OCI-LY3 (cell line): ENCODE results near the gene TIMP4.

Experiments
- H2AFZ ChIP-seq: fragments of 200-600, 300-600 bp; shearing (Covaris generic); 2 replicates; pipeline ENCODE4 v1.6.0; 2014; ENCODE audit warnings: antibody characterized with exemption, low read depth, low read length
- H3K27ac ChIP-seq: fragments of 200-600, 300-600 bp; sonication (generic); 2 replicates; pipeline ENCODE4 v1.5.1; 2014; ENCODE audit warnings: mild to moderate bottlenecking, low read length, moderate library complexity, mixed read lengths
- H3K27me3 ChIP-seq: fragments of 200-600, 300-600 bp; sonication (generic); 2 replicates; pipeline ENCODE4 v1.6.1; 2014; ENCODE audit warnings: low read depth, low read length, mixed read lengths
- H3K36me3 ChIP-seq: fragments of 200-600, 300-600 bp; sonication (generic); replicated peaks from 2 replicates; pipeline ENCODE3; 2014; ENCODE audit warnings: low read depth, low read length, mixed read lengths
- H3K4me1 ChIP-seq: fragments of 300-600, 200-600 bp; sonication (generic); 2 replicates; pipeline ENCODE4 v1.6.1; 2014; ENCODE audit warnings: low read length, mixed read lengths
- H3K4me2 ChIP-seq: fragments of 200-600, 300-600 bp; sonication (generic); 2 replicates; pipeline ENCODE4 v1.6.1; 2014; ENCODE audit warnings: low read length, mixed read lengths
- H3K4me3 ChIP-seq: fragments of 300-600, 200-600 bp; sonication (generic); 2 replicates; pipeline ENCODE4 v1.5.1; 2014; ENCODE audit warnings: antibody characterized with exemption, mild to moderate bottlenecking, low read length, moderate library complexity
- H3K79me2 ChIP-seq: fragments of 300-600, 200-600 bp; shearing (Covaris generic); 2 replicates; pipeline ENCODE4 v1.6.1; 2014; ENCODE audit warnings: mild to moderate bottlenecking, low read length, mixed read lengths
- H3K9ac ChIP-seq: fragments of 300-600, 200-600 bp; shearing (Covaris generic); 2 replicates; pipeline ENCODE4 v1.6.0; 2014; ENCODE audit warnings: mild to moderate bottlenecking, low read length, moderate library complexity
- H3K9me3 ChIP-seq: fragments of 200-600, 300-600 bp; shearing (Covaris generic); 2 replicates; pipeline ENCODE4 v1.6.1; 2014; ENCODE audit warnings: low read length, mixed read lengths; ENCODE audit not compliant: insufficient read depth
- H4K20me1 ChIP-seq: fragments of 200-600, 300-600 bp; sonication (generic); 2 replicates; pipeline ENCODE4 v1.6.1; 2016; ENCODE audit warnings: low read length, mixed read lengths; ENCODE audit not compliant: insufficient read depth
- EZH2phosphoT487 ChIP-seq: fragments of 200-600 bp; shearing (Covaris generic); IDR thresholded peaks from 2 replicates; pipeline ENCODE4 v1.6.1; 2018; ENCODE audit warnings: antibody characterized with exemption, mixed run types, low read depth
- TF ChIP-seq, protein P1 (sequence below): fragments of 200-600, 300-600 bp; sonication (generic); IDR thresholded peaks from 2 replicates; pipeline ENCODE4 v1.5.1; 2014; ENCODE audit warnings: antibody characterized with exemption, low read length, low read depth

TIMP4 gene

DNA sequence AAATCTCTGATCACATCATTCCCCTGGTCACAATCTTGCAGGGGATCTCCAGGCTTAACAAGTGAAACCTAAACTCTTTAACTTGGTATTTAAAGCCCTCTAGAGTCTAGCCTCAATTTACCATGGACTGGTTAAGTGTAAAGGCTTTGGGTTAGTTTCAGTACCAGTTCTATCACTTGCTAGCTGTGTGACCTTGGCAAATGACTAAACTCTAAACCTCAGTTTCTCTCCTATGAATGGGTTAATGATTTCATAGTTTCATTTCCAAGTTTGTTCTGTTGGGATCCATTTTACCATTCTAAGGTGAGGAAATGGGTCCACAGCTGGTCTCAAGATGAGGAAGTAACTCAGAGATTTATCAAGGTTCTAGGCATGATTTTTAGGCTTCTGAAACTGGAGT, 38.8 kb upstream of the TIMP4 start:
- no peak overlapping the region for H3K9ac ChIP-seq
- TF ChIP-seq, protein P1, sequence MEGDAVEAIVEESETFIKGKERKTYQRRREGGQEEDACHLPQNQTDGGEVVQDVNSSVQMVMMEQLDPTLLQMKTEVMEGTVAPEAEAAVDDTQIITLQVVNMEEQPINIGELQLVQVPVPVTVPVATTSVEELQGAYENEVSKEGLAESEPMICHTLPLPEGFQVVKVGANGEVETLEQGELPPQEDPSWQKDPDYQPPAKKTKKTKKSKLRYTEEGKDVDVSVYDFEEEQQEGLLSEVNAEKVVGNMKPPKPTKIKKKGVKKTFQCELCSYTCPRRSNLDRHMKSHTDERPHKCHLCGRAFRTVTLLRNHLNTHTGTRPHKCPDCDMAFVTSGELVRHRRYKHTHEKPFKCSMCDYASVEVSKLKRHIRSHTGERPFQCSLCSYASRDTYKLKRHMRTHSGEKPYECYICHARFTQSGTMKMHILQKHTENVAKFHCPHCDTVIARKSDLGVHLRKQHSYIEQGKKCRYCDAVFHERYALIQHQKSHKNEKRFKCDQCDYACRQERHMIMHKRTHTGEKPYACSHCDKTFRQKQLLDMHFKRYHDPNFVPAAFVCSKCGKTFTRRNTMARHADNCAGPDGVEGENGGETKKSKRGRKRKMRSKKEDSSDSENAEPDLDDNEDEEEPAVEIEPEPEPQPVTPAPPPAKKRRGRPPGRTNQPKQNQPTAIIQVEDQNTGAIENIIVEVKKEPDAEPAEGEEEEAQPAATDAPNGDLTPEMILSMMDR, result no peak
- no peak for TF ChIP-seq EZH2phosphoT487
- H2AFZ ChIP-seq, result no peak overlapping the region
- no peaks in the 10 kb centered on the region for H3K79me2 ChIP-seq
- H4K20me1 ChIP-seq, result no peaks in the 10 kb centered on the region
- H3K36me3 ChIP-seq, result no peaks in the 10 kb centered on the region
- H3K27ac ChIP-seq, result no peak overlapping the region
- H3K4me2 ChIP-seq, result peak overlapping the region; percentile 31
- peaks cover 51% of the 10 kb centered on the region for H3K4me1 ChIP-seq
- H3K9me3 ChIP-seq, result no peaks in the 10 kb centered on the region
- H3K27me3 ChIP-seq, result peaks cover 10% of the 10 kb centered on the region; the same call in 1 of the 2 replicates
- no peak overlapping the region for H3K4me3 ChIP-seq

DNA sequence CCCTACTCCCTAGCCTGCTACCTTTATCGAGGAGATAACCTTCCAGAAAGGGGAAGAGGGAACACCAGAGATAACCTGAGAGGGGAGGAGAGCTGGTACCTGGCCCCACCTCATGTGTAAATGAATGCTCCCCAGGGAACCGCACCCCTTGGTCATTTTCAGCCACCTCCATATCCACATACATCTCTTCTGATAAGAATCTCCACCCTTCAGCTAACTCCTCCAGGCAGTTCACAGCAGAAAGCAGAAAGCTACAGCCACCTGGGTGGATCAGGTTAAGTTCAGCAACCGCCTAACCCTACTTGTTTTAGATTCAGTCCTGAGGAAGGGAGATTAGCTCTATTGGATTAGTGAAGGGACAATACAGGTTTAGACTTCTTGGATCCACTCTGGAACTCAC, 38.0 kb upstream of the TIMP4 start:
- no peaks in the 10 kb centered on the region for H3K79me2 ChIP-seq
- no peak overlapping the region for H3K4me3 ChIP-seq
- no peak overlapping the region for H3K27ac ChIP-seq
- no peak overlapping the region for H3K9ac ChIP-seq
- H3K4me2 ChIP-seq, result peak overlapping the region; percentile 31; the same call in 1 of the 2 replicates
- no peak overlapping the region for H2AFZ ChIP-seq
- H3K9me3 ChIP-seq, result no peaks in the 10 kb centered on the region
- peaks cover 59% of the 10 kb centered on the region for H3K4me1 ChIP-seq
- no peaks in the 10 kb centered on the region for H4K20me1 ChIP-seq
- TF ChIP-seq, protein P1, result no peak
- no peak for TF ChIP-seq EZH2phosphoT487
- 0 out of 2 replicates have a peak, but pooled peaks cover 8% of the 10 kb centered on the region for H3K27me3 ChIP-seq
- H3K36me3 ChIP-seq, result no peaks in the 10 kb centered on the region

DNA sequence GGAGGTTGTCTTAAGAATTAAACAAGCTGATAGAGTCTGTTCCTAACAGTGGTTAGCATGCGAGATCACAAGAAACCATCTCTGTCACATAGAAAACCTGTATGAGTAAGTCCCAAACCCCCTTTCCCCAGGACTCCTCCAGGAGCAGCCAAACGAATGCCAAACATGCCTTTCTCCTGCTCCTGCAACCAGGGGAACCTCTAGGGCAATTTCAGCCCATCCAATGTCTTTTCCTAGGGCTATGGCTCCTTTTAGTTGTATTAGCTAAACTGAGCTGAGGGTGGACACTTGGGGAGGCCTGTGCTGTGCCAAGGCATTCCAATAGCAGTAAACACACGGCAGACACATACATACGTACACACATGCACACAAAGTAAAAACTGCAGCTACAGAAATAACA, 36.5 kb upstream of the TIMP4 start:
- Histone ChIP-seq H3K36me3 (no peaks in the 10 kb centered on the region), H2AFZ (no peak overlapping the region), H3K27ac (no peak overlapping the region)

DNA sequence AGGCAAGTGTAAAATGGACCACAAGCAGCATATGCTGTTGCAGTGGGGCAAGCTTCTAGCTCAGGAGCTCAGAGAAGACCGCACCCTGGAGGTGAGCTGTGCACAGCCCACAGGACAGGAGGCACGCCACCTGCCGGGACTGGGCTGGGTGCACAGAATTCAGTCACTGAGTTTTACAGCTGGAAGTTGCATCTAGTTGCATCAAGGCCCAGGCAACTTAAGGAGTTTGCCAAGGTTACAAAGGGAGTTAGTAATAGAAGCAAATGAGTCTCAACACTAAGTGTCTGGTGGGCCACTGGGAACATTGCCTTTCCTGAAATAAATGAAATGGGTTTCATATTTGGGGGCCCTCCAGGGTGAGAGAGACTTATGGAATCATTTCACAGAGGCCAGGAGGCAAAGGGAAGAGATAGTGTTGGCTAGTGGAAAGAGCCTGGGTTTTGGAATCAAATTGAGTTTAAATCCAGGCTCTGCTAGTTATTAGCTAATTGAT, 36.0 kb upstream of the TIMP4 start:
- Histone ChIP-seq H3K79me2 (no peaks in the 10 kb centered on the region), H3K36me3 (no peaks in the 10 kb centered on the region), H3K27me3 (peaks cover 13% of the 10 kb centered on the region; the same call in 1 of the 2 replicates), H3K9me3 (no peaks in the 10 kb centered on the region), H2AFZ (no peak overlapping the region), H3K27ac (peak overlapping the region; percentile 68), H3K4me3 (peak overlapping the region; percentile 40), H3K4me1 (peaks cover 69% of the 10 kb centered on the region), H4K20me1 (no peaks in the 10 kb centered on the region), H3K4me2 (peak overlapping the region; percentile 64), H3K9ac (no peak overlapping the region)
- TF ChIP-seq, protein P1, result peak; percentile 95
- no peak for TF ChIP-seq EZH2phosphoT487

More for the DNA sequence above, 36.5 kb upstream of the TIMP4 start:
- peaks cover 69% of the 10 kb centered on the region for H3K4me1 ChIP-seq
- peaks cover 13% of the 10 kb centered on the region; the same call in 1 of the 2 replicates for H3K27me3 ChIP-seq
- TF ChIP-seq, protein P1, result no peak
- TF ChIP-seq EZH2phosphoT487, result no peak
- H3K9me3 ChIP-seq, result no peaks in the 10 kb centered on the region
- no peak overlapping the region for H3K9ac ChIP-seq
- no peak overlapping the region for H3K4me3 ChIP-seq
- H3K79me2 ChIP-seq, result no peaks in the 10 kb centered on the region
- H3K4me2 ChIP-seq, result no peak overlapping the region
- no peaks in the 10 kb centered on the region for H4K20me1 ChIP-seq
